H1 (cell line): Measurements from ENCODE around the gene ETV2. TPM values are rescaled to one million over a fixed set of nuclear protein-coding genes. Genes with fewer than 3 reads are reported as not detected.
A peak's percentile ranks its signal among the peaks of the same experiment; 100 is the strongest.

Experiments used
- CTCF ChIA-PET: fragments of 300-600 bp; sonication (Branson Sonifier 250); formaldehyde crosslinking; loops from one replicate; lab custom pipeline; 2021; ENCODE audit not compliant: partially characterized antibody; lab: Charles Lee
- POLR2A ChIA-PET: fragments of 300-600 bp; sonication (Branson Sonifier 250); formaldehyde crosslinking; loops from one replicate; lab custom pipeline; 2021; ENCODE audit warnings: inconsistent platforms; ENCODE audit not compliant: partially characterized antibody; lab: Charles Lee
- DNase-seq, 2 experiments: peaks; one replicate each; pipeline versions ENCODE4 v3.0.0 to v3.0.0-alpha.2; 2010 to 2022; ENCODE audit warnings: low spot score in 2 of 2, low read depth in 1 of 2, mixed read lengths in 1 of 2
- FAIRE-seq: peaks from 2 replicates; lab custom pipeline; 2011; peaks lifted over from hg19 to GRCh38; lab: Jason Lieb, UNC
- H2AFZ ChIP-seq: 2 replicates; pipeline ENCODE4 v1.8.1; 2012; ENCODE audit warnings: low read length, inconsistent platforms
- H2AK5ac ChIP-seq: 2 replicates; pipeline ENCODE4 v1.6.1; 2013; ENCODE audit warnings: low read depth, low read length
- H2BK120ac ChIP-seq: replicated peaks from 2 replicates; pipeline ENCODE3; 2013; ENCODE audit warnings: low read depth, low read length, inconsistent platforms
- H2BK12ac ChIP-seq: 2 replicates; pipeline ENCODE4 v1.6.1; 2013; ENCODE audit warnings: low read depth, low read length
- H2BK15ac ChIP-seq: 2 replicates; pipeline ENCODE4 v1.6.1; 2013; ENCODE audit warnings: low read length
- H2BK20ac ChIP-seq: 2 replicates; pipeline ENCODE4 v1.6.1; 2013; ENCODE audit warnings: low read length
- H2BK5ac ChIP-seq: 2 replicates; pipeline ENCODE4 v1.6.1; 2013; ENCODE audit warnings: low read depth, low read length
- H3K14ac ChIP-seq: 2 replicates; pipeline ENCODE4 v1.6.1; 2013; ENCODE audit warnings: inconsistent platforms; ENCODE audit not compliant: insufficient read length
- H3K18ac ChIP-seq: 2 replicates; pipeline ENCODE4 v1.6.1; 2013; ENCODE audit warnings: low read length; ENCODE audit errors: extremely low read depth
- H3K23ac ChIP-seq: 2 replicates; pipeline ENCODE4 v1.6.1; 2013; ENCODE audit warnings: inconsistent platforms; ENCODE audit not compliant: insufficient read length
- H3K23me2 ChIP-seq: 2 replicates; pipeline ENCODE4 v1.6.1; 2013; ENCODE audit warnings: low read depth, low read length
- H3K27ac ChIP-seq: 2 replicates; pipeline ENCODE4 v1.6.1; 2011; ENCODE audit warnings: low read depth, low read length, inconsistent platforms
- H3K27me3 ChIP-seq, 4 experiments: replicated peaks in 1 of 4; 1 replicate in 1 of 4; 2 replicates in 3 of 4; pipeline versions ENCODE4 v1.6.1 to v1.8.1; 2011 to 2013; ENCODE audit warnings: low read length in 3 of 4, mild to moderate bottlenecking in 3 of 4, inconsistent platforms in 2 of 4, mixed read lengths in 2 of 4, moderate library complexity in 1 of 4; ENCODE audit not compliant: control insufficient read depth in 3 of 4, insufficient read depth in 3 of 4; ENCODE audit errors: extremely low read depth in 1 of 4
- H3K36me3 ChIP-seq, 4 experiments: 2 replicates each; pipeline versions ENCODE4 v1.6.1 to v1.8.1; 2011 to 2013; ENCODE audit warnings: mild to moderate bottlenecking in 4 of 4, low read length in 3 of 4, moderate library complexity in 2 of 4, control low read depth in 1 of 4, inconsistent platforms in 1 of 4; ENCODE audit not compliant: insufficient read depth in 4 of 4, control insufficient read depth in 2 of 4
- H3K4ac ChIP-seq: replicated peaks from 2 replicates; pipeline ENCODE3; 2013; ENCODE audit warnings: low read length, low read depth, mixed read lengths, inconsistent platforms; ENCODE audit not compliant: insufficient read length
- H3K4me1 ChIP-seq, 4 experiments: replicated peaks in 1 of 4; 1 replicate in 1 of 4; 2 replicates in 3 of 4; pipeline versions ENCODE4 v1.6.1 to v1.8.1; 2011 to 2013; ENCODE audit warnings: low read length in 3 of 4, inconsistent platforms in 2 of 4, mixed read lengths in 1 of 4; ENCODE audit not compliant: insufficient read depth in 4 of 4, control insufficient read depth in 3 of 4
- H3K4me2 ChIP-seq, 2 experiments: 2 replicates each; pipeline versions ENCODE4 v1.6.1 to v1.8.1; 2011 to 2013; ENCODE audit warnings: low read depth in 2 of 2, low read length in 2 of 2, control low read depth in 1 of 2, inconsistent platforms in 1 of 2, mild to moderate bottlenecking in 1 of 2; ENCODE audit not compliant: insufficient read depth in 1 of 2
- H3K4me3 ChIP-seq, 4 experiments: fragments of 200-600, 300-600 bp in 1 of 4; sonication (generic), shearing (Covaris generic), sonication (Bioruptor Twin) in 1 of 4; 2 replicates each; pipeline versions ENCODE4 v1.5.1 to v1.8.1; 2011 to 2016; ENCODE audit warnings: low read length in 4 of 4, low read depth in 3 of 4, control low read depth in 2 of 4, inconsistent platforms in 2 of 4, mild to moderate bottlenecking in 2 of 4, mixed read lengths in 1 of 4, moderate library complexity in 1 of 4; ENCODE audit not compliant: insufficient read depth in 2 of 4; ENCODE audit errors: extremely low read depth in 1 of 4
- H3K56ac ChIP-seq: replicated peaks from 2 replicates; pipeline ENCODE3; 2013; ENCODE audit warnings: low read depth, mild to moderate bottlenecking, mixed read lengths, low read length, inconsistent platforms; ENCODE audit not compliant: insufficient read length
- H3K79me1 ChIP-seq: 2 replicates; pipeline ENCODE4 v1.6.1; 2013; ENCODE audit warnings: low read depth, low read length, control low read depth
- H3K79me2 ChIP-seq, 2 experiments: 2 replicates each; pipeline versions ENCODE4 v1.6.1 to v1.8.1; 2012 to 2013; ENCODE audit warnings: low read length in 2 of 2, mild to moderate bottlenecking in 2 of 2, inconsistent platforms in 1 of 2; ENCODE audit not compliant: insufficient read depth in 2 of 2, control insufficient read depth in 1 of 2
- H3K9ac ChIP-seq, 4 experiments: replicated peaks in 1 of 4; 1 replicate in 1 of 4; 2 replicates in 3 of 4; pipeline versions ENCODE4 v1.6.1 to v1.8.1; 2011 to 2013; ENCODE audit warnings: low read depth in 3 of 4, low read length in 3 of 4, control low read depth in 2 of 4, mild to moderate bottlenecking in 2 of 4, moderate library complexity in 2 of 4, inconsistent platforms in 1 of 4; ENCODE audit errors: extremely low read depth in 1 of 4
- H3K9me3 ChIP-seq, 2 experiments: 2 replicates each; pipeline versions ENCODE4 v1.6.1 to v1.8.1; 2012 to 2013; ENCODE audit warnings: mild to moderate bottlenecking in 2 of 2, moderate library complexity in 2 of 2, control low read depth in 1 of 2, inconsistent platforms in 1 of 2, low read depth in 1 of 2, low read length in 1 of 2, mixed read lengths in 1 of 2; ENCODE audit not compliant: insufficient read depth in 2 of 2
- H4K20me1 ChIP-seq, 2 experiments: replicated peaks in 1 of 2; 2 replicates each; pipeline versions ENCODE3 to v1.8.1; 2011 to 2013; ENCODE audit warnings: inconsistent platforms in 2 of 2, low read length in 2 of 2, mild to moderate bottlenecking in 1 of 2; ENCODE audit not compliant: insufficient read depth in 2 of 2, control insufficient read depth in 1 of 2
- H4K5ac ChIP-seq: 2 replicates; pipeline ENCODE4 v1.6.1; 2013; ENCODE audit warnings: low read length, low read depth, mixed read lengths, inconsistent platforms; ENCODE audit not compliant: insufficient read length
- H4K8ac ChIP-seq: 2 replicates; pipeline ENCODE4 v1.8.0; 2013; ENCODE audit warnings: mild to moderate bottlenecking, moderate library complexity, low read length, inconsistent platforms; ENCODE audit not compliant: insufficient read depth; ENCODE audit errors: extremely low read depth
- H4K91ac ChIP-seq: replicated peaks from 2 replicates; pipeline ENCODE3; 2013; ENCODE audit warnings: low read length, mixed read lengths, inconsistent platforms; ENCODE audit not compliant: insufficient read length
- CTCF ChIP-seq, 3 experiments: IDR thresholded peaks; 1 replicate in 2 of 3; 2 replicates in 1 of 3; pipeline versions ENCODE4 v1.5.1 to v1.6.1; 2011; ENCODE audit warnings: low read length in 3 of 3, mild to moderate bottlenecking in 3 of 3, inconsistent platforms in 2 of 3, low read depth in 1 of 3, moderate library complexity in 1 of 3; ENCODE audit not compliant: insufficient read depth in 1 of 3; ENCODE audit errors: control extremely low read depth in 1 of 3
- EZH2 ChIP-seq: fragments of 200-600 bp; sonication (generic); IDR thresholded peaks from 2 replicates; pipeline ENCODE4 v1.7.1; 2012; ENCODE audit warnings: low read depth, mild to moderate bottlenecking, moderate library complexity, low read length, inconsistent platforms; ENCODE audit not compliant: severe bottlenecking
- RAD21 ChIP-seq, 2 experiments: IDR thresholded peaks in 1 of 2; conservative IDR thresholded peaks in 1 of 2; 2 replicates each; pipeline ENCODE4 v1.6.1; 2011; ENCODE audit warnings: low read depth in 2 of 2, low read length in 2 of 2, improper control_type of control experiment in 1 of 2, inconsistent platforms in 1 of 2, mild to moderate bottlenecking in 1 of 2, moderate library complexity in 1 of 2
- WGBS, 2 experiments: shearing (Covaris generic) in 1 of 2; methylation state at CpG; one replicate each; pipeline versions ENCODE4 v1.1.6 to v1.1.7; 2013 to 2015; ENCODE audit warnings: low lambda C conversion rate in 2 of 2, mixed read lengths in 2 of 2, inconsistent platforms in 1 of 2, low coverage in 1 of 2, missing lambda C conversion rate in 1 of 2; ENCODE audit not compliant: insufficient replicate concordance in 2 of 2, insufficient coverage in 1 of 2, insufficient read length in 1 of 2; ENCODE audit errors: extremely low coverage in 1 of 2, missing lambda C conversion rate in 1 of 2; 5-methylcytosine and 5-hydroxymethylcytosine counted together
- polyA plus RNA-seq, 7 experiments: library from polyadenylated mRNA; depleted of rRNA in 3 of 7; stranded (reverse) in 5 of 7; unstranded in 2 of 7; fragments of >200 nt in 5 of 7; fragments of 200-250 nt in 2 of 7; gene quantifications; 1 replicate in 5 of 7; 2 replicates in 1 of 7; 4 replicates in 1 of 7; pipeline versions ENCODE4 v1.2.1 to v1.2.3, GENCODE V29; 2011 to 2013; ENCODE audit warnings: missing spikeins in 2 of 7, mixed read lengths in 2 of 7
- total RNA-seq: library from RNA; stranded (reverse); fragmentation: NEBNext Ultra II Directional; extraction: Animal tissue kit (Norgen Biotek cat#: 25700); gene quantifications from 2 replicates; pipeline ENCODE4 v1.2.1, GENCODE V29; 2021

The ETV2 gene
- total and polyA plus RNA-seq, 2 of the 8 experiments (the other 6 are each of a cell fraction or from before 2014, with no cell fraction given), result 0.88 to 1.3 TPM

DNA sequence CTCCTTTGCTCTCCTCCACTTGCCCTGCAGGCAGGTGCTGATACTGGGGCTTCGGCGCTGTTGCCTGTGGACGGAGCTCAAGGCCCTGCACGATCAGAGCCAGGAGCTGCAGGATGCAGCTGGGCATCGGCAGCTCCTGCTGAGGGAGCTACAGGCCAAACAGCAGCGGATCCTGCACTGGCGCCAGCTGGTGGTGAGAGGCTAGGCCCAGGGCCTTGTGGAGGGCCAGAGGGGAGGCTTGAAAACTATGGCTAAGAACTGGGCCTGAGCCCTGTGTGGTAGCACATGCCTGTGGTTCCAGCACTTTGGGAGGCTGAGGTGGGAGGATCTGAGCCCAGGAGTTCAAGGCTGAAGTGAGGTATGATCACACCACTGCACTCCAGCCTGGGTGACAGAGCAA is 22.7 kb upstream of the ETV2 start:
- Histone ChIP-seq H3K4me2 (no peak overlapping the region), H4K5ac (no peak overlapping the region), H3K27ac (no peak overlapping the region), H4K8ac (no peak overlapping the region), H2BK15ac (no peak overlapping the region), H3K23ac (no peak overlapping the region), H3K79me1 (no peaks in the 10 kb centered on the region), H3K79me2 (no peaks in the 10 kb centered on the region), H2BK5ac (no peak overlapping the region), H4K20me1 (peaks cover 0 to 5% of the 10 kb centered on the region in 2 experiments), H2BK120ac (no peak overlapping the region), H3K4ac (no peak overlapping the region), H3K4me3 (no peak overlapping the region), H4K91ac (no peak overlapping the region), H2BK12ac (no peak overlapping the region), H3K9me3 (no peaks in the 10 kb centered on the region), H2BK20ac (no peak overlapping the region), H3K18ac (no peak overlapping the region), H2AK5ac (no peak overlapping the region), H3K23me2 (no peaks in the 10 kb centered on the region), H3K36me3 (peaks cover 4 to 15% (median 8%) of the 10 kb centered on the region in 4 experiments; a peak in 5 of 8 replicates), H3K4me1 (no peaks in the 10 kb centered on the region), H3K27me3 (no peaks in the 10 kb centered on the region), H2AFZ (no peak overlapping the region), H3K56ac (no peak overlapping the region), H3K14ac (no peak overlapping the region), H3K9ac (no peak overlapping the region)
- POLR2A ChIA-PET, result interaction anchor here (0.7 to 1.7 kb wide), 6 partner anchors 8 to 63 kb away, joined by 3 to 6 read pairs (median 5); partner anchors contain the start of gene COX6B1
- CTCF ChIA-PET, result interaction anchor here (0.6 to 1.0 kb wide), 5 partner anchors 48 to 111 kb away, joined by 3 read pairs; no protein-coding TSS in a partner anchor
- 81% methylated on average over 7 of the region's 7 CpGs; no CpG with 5 or more reads in 1 of the 2 experiments for WGBS, 2 experiments
- no peak for FAIRE-seq
- no peak for TF ChIP-seq EZH2
- TF ChIP-seq RAD21 (IDR thresholded peaks at IDR 0.05 in 1 of 2, conservative IDR thresholded peaks at IDR 0.05 in 1 of 2; ENCODE audit: low read depth in 2 of 2, low read length in 2 of 2), result peak; percentile 29 to 51; a peak in 3 of 4 replicates
- peak; percentile 50 to 55 (median 54) for TF ChIP-seq CTCF (IDR thresholded peaks at IDR 0.05; ENCODE audit: control extremely low read depth in 1 of 3, insufficient read depth in 1 of 3, low read depth in 1 of 3, low read length in 3 of 3)
- DNase-seq, result peak in 1 of 2 experiments; percentile 45
